ENCODE data around the gene TPRG1. TPM values are rescaled to one million over a fixed set of nuclear protein-coding genes. Genes with fewer than 3 reads are reported as not detected.

The TPRG1 gene
- total and polyA plus RNA-seq, 2 donors (not counting 1 experiment from before 2014, with no cell fraction given) = 0.21 to 0.39 TPM

- peaks cover 20% of the 10 kb centered on the region for H3K4me1 Mint-ChIP-seq
Observed at GRCh38 chr3:189324538-189325138, 152.9 kb downstream of the TPRG1 start.

More at GRCh38 chr3:189324538-189325138, 152.9 kb downstream of the TPRG1 start:
- ChIA-PET CTCF (no interaction called here), POLR2A (no interaction called here)
- Histone ChIP-seq H3K79me2 (ENCODE audit: control insufficient read depth, insufficient read depth, low read length) (no peaks in the 10 kb centered on the region), H3K27me3 (replicated peaks in 1 of 4; ENCODE audit: control extremely low read depth in 1 of 4, control insufficient read depth in 3 of 4, insufficient read depth in 4 of 4, low read length in 3 of 4) (peaks cover 0 to 27% (median 14%) of the 10 kb centered on the region in 4 experiments), H3K27ac (ENCODE audit: low read length in 2 of 2) (no peak overlapping the region), H4K20me1 (ENCODE audit: control insufficient read depth, insufficient read depth, low read length, poor library complexity, severe bottlenecking) (no peaks in the 10 kb centered on the region), H3K9me3 (ENCODE audit: control extremely low read depth in 1 of 3, control insufficient read depth in 2 of 3, insufficient read depth in 1 of 3, low read length in 2 of 3) (no peaks in the 10 kb centered on the region), H3K4me1 (ENCODE audit: control insufficient read depth in 2 of 2, insufficient read depth in 2 of 2, low read length in 2 of 2) (peaks cover 14 to 16% of the 10 kb centered on the region in 2 donors), H2AFZ (ENCODE audit: insufficient read depth, low read depth, low read length, poor library complexity, severe bottlenecking) (no peak overlapping the region), H3K36me3 (replicated peaks in 1 of 2; ENCODE audit: control extremely low read depth in 1 of 2, control insufficient read depth in 1 of 2, extremely low read depth in 1 of 2, insufficient read depth in 2 of 2, low read length in 1 of 2) (no peaks in the 10 kb centered on the region), H3K4me3 (ENCODE audit: control extremely low read depth in 1 of 5, extremely low read depth in 1 of 5, insufficient read depth in 1 of 5, low read depth in 2 of 5, low read length in 4 of 5) (no peak overlapping the region), H3K9ac (ENCODE audit: low read length) (no peak overlapping the region), H3K4me2 (replicated peaks; ENCODE audit: low read depth, low read length, poor library complexity, severe bottlenecking) (peak overlapping the region; percentile 23)
- peak overlapping the region; percentile 23 for H3K4me3 Mint-ChIP-seq
- ATAC-seq (ENCODE audit: low read depth) (peak; percentile 89), DNase-seq (peak; percentile 64)
- TF ChIP-seq CTCF (IDR thresholded peaks at IDR 0.05) = no peak
- TF ChIP-seq EZH2 (IDR thresholded peaks at IDR 0.05; ENCODE audit: borderline replicate concordance, insufficient read depth, low read depth, low read length, poor library complexity, severe bottlenecking) = no peak
- no peaks in the 10 kb centered on the region for H3K9me3 Mint-ChIP-seq (ENCODE audit: insufficient read depth)
- H3K27me3 Mint-ChIP-seq = peaks cover 49% of the 10 kb centered on the region
- no peak overlapping the region for H3K27ac Mint-ChIP-seq
- WGBS (ENCODE audit: insufficient coverage) = 0% methylated on average over 3 of the region's 5 CpGs
- intact Hi-C loops (cut with micrococcal nuclease) = no loop called here

All from B cell (primary cell).